GM19467 (cell line): ENCODE data around the gene RHO.

ENCODE experiments used
- ATAC-seq: cut with Tn5 transposase; IDR thresholded peaks from one replicate; pipeline ENCODE4 v1.9.1; 2021; ENCODE audit warnings: mild to moderate bottlenecking, moderate library complexity; ENCODE audit not compliant: unreplicated experiment

RHO gene

GRCh38 chr3:129575997-129576384, 47.6 kb downstream of the RHO start:
- no peak for ATAC-seq

GRCh38 chr3:129576514-129577352, 48.3 kb downstream of the RHO start:
- ATAC-seq = peak; percentile 51

- ATAC-seq = no peak
These were observed 48.9 kb downstream of the RHO start for GRCh38 chr3:129577366-129577765.

- peak; percentile 50 for ATAC-seq
These were observed 49.7 kb downstream of the RHO start for GRCh38 chr3:129577925-129578786.

GRCh38 chr3:129579991-129580390, 51.6 kb downstream of the RHO start:
- no peak for ATAC-seq

GRCh38 chr3:129581623-129582022, 53.2 kb downstream of the RHO start:
- no peak for ATAC-seq

GRCh38 chr3:129582799-129583198, 54.4 kb downstream of the RHO start:
- ATAC-seq = no peak

- ATAC-seq = no peak
These were observed 54.9 kb downstream of the RHO start for GRCh38 chr3:129583289-129583688.

GRCh38 chr3:129584631-129585030, 56.2 kb downstream of the RHO start:
- no peak for ATAC-seq
